ENCODE measurements around the gene PPM1F.

Gene PPM1F

DNA sequence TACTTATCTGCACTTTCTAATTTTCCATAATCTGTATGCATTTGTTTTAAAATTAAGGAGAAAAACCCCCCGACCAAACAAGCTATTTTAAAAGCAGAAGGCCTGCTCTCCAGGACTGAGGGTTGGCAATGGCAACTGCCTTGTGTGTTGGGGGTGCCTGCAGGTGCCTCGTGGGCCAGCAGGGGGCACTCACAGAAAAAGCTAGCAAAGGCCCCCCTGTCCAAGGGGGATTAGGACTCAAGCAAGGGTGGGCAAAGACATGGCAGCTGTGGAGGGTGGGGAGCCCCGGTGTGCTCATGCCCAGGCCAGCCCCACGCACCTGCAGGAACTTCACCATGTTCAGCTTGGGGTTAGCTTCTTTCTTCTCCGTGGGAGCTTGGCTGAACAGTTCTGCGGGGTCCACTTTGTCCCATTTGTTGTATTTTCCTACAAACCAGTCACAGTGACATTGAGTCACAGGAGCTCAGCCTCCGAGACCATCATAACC is 19.7 kb upstream of the PPM1F start:
- TF ChIP-seq FOXP2 (optimal IDR thresholded peaks at IDR 0.05; ENCODE audit: control extremely low read depth, extremely low read length, insufficient read depth), result no peak
- TF ChIP-seq POLR2AphosphoS5 (IDR thresholded peaks at IDR 0.05; ENCODE audit: borderline replicate concordance, low read depth, low read length), result no peak
- no peak for TF ChIP-seq EZH2 (IDR thresholded peaks at IDR 0.05)
- Histone ChIP-seq H3K9me3 (ENCODE audit: low read depth, low read length) (no peaks in the 10 kb centered on the region), H3K27ac (no peak overlapping the region), H3K36me3 (ENCODE audit: insufficient read depth, low read length) (peaks cover 44% of the 10 kb centered on the region), H3K4me3 (no peak overlapping the region), H3K9ac (ENCODE audit: insufficient read length) (no peak overlapping the region)
- DNase-seq (ENCODE audit: low read depth, low spot score), result no peak

- TF ChIP-seq FOXP2 (optimal IDR thresholded peaks at IDR 0.05; ENCODE audit: control extremely low read depth, extremely low read length, insufficient read depth) (no peak), EZH2 (IDR thresholded peaks at IDR 0.05) (no peak), POLR2AphosphoS5 (IDR thresholded peaks at IDR 0.05; ENCODE audit: borderline replicate concordance, low read depth, low read length) (no peak)
- DNase-seq (ENCODE audit: low read depth, low spot score), result no peak
Measured at GRCh38 chr22:21971858-21972275, 19.2 kb upstream of the PPM1F start.

DNA sequence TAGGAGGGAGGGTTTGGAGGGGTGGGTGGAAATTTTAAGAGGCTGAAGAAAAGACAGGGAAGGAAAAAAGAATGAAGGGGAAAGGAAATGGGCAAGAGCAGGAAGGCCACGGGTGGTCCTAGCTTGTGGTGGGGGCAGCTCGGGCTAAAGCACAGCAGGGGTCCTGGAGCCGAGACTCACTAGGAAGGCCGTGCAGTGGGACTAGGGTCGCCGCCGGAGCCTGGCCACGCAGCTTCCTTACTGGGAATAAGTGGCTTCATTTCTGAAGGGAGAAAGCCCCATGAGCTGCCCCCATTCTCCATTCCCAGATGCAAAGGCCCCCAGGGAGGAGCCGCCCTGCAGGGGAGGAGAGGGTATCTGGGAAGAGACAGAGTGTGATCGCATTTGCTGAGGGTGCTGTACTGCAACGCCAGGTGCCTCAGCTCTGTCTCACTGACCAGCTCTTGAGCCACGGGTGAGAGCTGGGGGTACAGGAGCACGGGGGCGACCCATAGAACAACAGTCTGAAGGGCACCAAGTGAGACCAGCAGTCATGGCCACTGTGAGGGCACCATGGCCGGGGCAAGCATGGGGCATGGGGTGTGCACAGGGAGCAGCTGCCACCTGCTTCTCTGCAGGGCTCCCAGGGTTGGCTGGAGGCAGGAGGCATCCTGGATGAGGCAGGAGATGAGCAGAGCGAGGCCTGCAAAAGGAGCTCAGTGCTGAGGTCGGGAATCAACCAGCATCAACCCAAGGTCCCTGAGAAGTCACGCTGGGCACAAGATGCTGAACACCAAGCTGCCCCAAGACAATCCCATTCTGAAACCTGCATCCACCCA is 18.4 kb upstream of the PPM1F start:
- no peak for TF ChIP-seq POLR2AphosphoS5 (IDR thresholded peaks at IDR 0.05; ENCODE audit: borderline replicate concordance, low read depth, low read length)
- TF ChIP-seq EZH2 (IDR thresholded peaks at IDR 0.05), result no peak
- peaks cover 54% of the 10 kb centered on the region for H3K36me3 ChIP-seq (ENCODE audit: insufficient read depth, low read length)
- no peak overlapping the region for H3K27ac ChIP-seq
- no peak overlapping the region for H3K9ac ChIP-seq (ENCODE audit: insufficient read length)
- H3K4me3 ChIP-seq, result no peak overlapping the region
- no peaks in the 10 kb centered on the region for H3K9me3 ChIP-seq (ENCODE audit: low read depth, low read length)
- no peak for DNase-seq (ENCODE audit: low read depth, low spot score)

More at GRCh38 chr22:21971858-21972275, 19.2 kb upstream of the PPM1F start:
- Histone ChIP-seq H3K4me3 (no peak overlapping the region), H3K27ac (no peak overlapping the region), H3K9ac (ENCODE audit: insufficient read length) (no peak overlapping the region), H3K36me3 (ENCODE audit: insufficient read depth, low read length) (peaks cover 48% of the 10 kb centered on the region), H3K9me3 (ENCODE audit: low read depth, low read length) (no peaks in the 10 kb centered on the region)

DNA sequence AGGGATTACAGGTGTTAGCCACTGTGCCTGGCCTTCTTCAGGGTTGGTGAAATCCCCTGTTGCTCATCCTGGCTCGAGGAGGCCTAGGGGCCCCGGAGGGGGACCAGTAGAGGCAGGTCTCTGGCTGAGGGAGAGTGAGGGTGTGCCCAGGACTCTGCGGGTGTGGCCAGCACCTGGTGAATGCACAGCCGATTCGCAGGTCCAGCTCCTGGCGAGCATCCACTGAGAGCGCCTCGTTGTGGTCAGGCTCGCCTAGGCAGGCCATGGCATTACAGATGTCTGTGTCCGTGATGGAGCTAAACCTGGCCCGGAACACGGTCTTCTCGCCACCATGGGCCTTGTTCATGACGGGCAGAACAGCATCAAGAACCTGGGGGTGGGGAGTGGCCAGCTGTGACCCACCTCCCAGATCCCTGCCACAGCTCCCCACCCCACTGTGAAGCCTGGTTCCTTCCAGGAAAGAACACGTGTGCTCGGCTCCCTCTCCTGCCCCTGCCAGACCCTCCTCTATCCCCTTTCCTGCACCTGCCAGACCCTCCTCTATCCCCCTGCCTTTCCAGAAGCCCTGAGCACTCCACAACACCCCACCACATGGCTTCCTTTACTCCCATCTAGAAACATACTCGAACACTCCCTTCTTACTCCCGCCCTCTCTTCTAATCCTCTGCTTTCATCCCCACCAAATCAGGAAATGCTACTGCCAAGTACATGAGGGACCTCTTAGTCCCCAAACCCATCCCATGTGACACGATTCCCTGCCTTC is 17.6 kb upstream of the PPM1F start:
- no peak for DNase-seq (ENCODE audit: low read depth, low spot score)
- Histone ChIP-seq H3K9me3 (ENCODE audit: low read depth, low read length) (no peaks in the 10 kb centered on the region), H3K27ac (no peak overlapping the region), H3K9ac (ENCODE audit: insufficient read length) (no peak overlapping the region), H3K36me3 (ENCODE audit: insufficient read depth, low read length) (peaks cover 55% of the 10 kb centered on the region), H3K4me3 (no peak overlapping the region)
- TF ChIP-seq EZH2 (IDR thresholded peaks at IDR 0.05) (no peak), FOXP2 (optimal IDR thresholded peaks at IDR 0.05; ENCODE audit: control extremely low read depth, extremely low read length, insufficient read depth) (no peak), POLR2AphosphoS5 (IDR thresholded peaks at IDR 0.05; ENCODE audit: borderline replicate concordance, low read depth, low read length) (no peak)

DNA sequence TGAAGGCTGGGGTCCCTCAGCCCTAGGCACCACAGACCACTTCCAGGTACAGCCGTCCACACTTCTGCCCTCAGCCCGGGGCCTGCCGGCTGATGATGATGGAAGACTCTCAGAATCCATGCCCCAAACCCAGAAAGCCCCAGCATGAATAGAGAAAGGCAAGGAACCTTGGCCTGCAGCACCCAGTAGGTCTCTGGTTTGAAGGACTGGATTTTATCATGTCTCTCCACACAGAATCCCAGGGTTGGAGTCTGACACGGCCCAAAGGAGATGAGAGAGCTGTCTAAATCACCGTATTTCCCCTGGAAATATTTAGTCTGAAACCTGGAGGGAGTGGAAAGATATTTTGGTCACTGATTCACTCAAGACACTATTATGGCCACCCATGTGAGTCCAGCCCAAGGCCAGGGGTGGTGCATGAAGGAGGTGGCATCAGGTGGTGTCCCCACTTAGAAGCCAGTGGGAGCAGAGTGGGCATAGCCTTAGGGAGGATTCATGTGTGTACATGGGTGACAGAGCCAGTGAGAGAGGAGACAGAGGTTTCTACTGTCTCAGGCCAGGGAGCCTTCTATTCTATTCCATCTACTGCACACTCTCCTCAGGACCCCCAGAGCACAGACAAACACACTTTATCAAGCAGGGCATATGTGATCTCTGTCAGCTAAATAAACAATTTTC is 15.9 kb upstream of the PPM1F start:
- H3K4me3 ChIP-seq, result no peak overlapping the region
- no peak for DNase-seq (ENCODE audit: low read depth, low spot score)
- no peak for TF ChIP-seq EZH2 (IDR thresholded peaks at IDR 0.05)
- no peak for TF ChIP-seq FOXP2 (optimal IDR thresholded peaks at IDR 0.05; ENCODE audit: control extremely low read depth, extremely low read length, insufficient read depth)
- TF ChIP-seq POLR2AphosphoS5 (IDR thresholded peaks at IDR 0.05; ENCODE audit: borderline replicate concordance, low read depth, low read length), result no peak
- H3K9ac ChIP-seq (ENCODE audit: insufficient read length), result no peak overlapping the region
- H3K27ac ChIP-seq, result no peak overlapping the region
- no peaks in the 10 kb centered on the region for H3K9me3 ChIP-seq (ENCODE audit: low read depth, low read length)
- peaks cover 65% of the 10 kb centered on the region for H3K36me3 ChIP-seq (ENCODE audit: insufficient read depth, low read length)

DNA sequence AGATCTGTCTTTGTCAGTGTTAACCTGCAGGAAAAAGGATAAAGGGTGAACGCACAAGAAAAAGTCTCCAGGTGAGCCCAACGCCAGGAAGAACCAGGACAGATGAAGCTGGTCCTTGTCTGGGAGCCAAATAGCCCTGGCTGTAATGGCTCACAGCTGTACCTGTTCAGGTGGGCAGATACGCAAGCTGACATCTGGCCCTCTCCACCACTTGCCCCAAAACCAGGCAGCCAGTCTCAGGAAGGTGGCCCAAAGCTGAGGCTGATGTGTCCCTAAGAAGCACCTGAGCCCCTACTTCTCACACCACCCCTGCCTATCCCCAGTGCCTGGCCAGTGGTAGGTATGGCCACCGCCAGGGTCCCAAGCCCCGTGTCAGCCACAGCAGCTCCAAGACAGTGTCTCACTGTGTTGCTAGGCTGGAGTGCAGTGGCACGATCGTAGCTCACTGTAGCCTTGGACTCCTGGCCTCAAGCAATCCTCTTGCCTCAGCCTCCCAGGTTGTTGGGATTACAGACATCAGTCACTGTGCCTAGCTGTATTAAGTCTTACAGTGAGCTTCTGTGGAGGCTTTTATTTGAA is 15.1 kb upstream of the PPM1F start:
- no peak overlapping the region for H3K27ac ChIP-seq
- no peak overlapping the region for H3K9ac ChIP-seq (ENCODE audit: insufficient read length)
- H3K36me3 ChIP-seq (ENCODE audit: insufficient read depth, low read length), result peaks cover 63% of the 10 kb centered on the region
- no peaks in the 10 kb centered on the region for H3K9me3 ChIP-seq (ENCODE audit: low read depth, low read length)
- no peak overlapping the region for H3K4me3 ChIP-seq
- no peak for DNase-seq (ENCODE audit: low read depth, low spot score)
- TF ChIP-seq POLR2AphosphoS5 (IDR thresholded peaks at IDR 0.05; ENCODE audit: borderline replicate concordance, low read depth, low read length) (no peak), EZH2 (IDR thresholded peaks at IDR 0.05) (no peak), FOXP2 (optimal IDR thresholded peaks at IDR 0.05; ENCODE audit: control extremely low read depth, extremely low read length, insufficient read depth) (no peak)

- TF ChIP-seq FOXP2 (optimal IDR thresholded peaks at IDR 0.05; ENCODE audit: control extremely low read depth, extremely low read length, insufficient read depth) (no peak), EZH2 (IDR thresholded peaks at IDR 0.05) (no peak), POLR2AphosphoS5 (IDR thresholded peaks at IDR 0.05; ENCODE audit: borderline replicate concordance, low read depth, low read length) (no peak)
- no peak overlapping the region for H3K9ac ChIP-seq (ENCODE audit: insufficient read length)
- H3K4me3 ChIP-seq, result no peak overlapping the region
- no peaks in the 10 kb centered on the region for H3K9me3 ChIP-seq (ENCODE audit: low read depth, low read length)
- peaks cover 61% of the 10 kb centered on the region for H3K36me3 ChIP-seq (ENCODE audit: insufficient read depth, low read length)
- DNase-seq (ENCODE audit: low read depth, low spot score), result no peak
- no peak overlapping the region for H3K27ac ChIP-seq
Measured at GRCh38 chr22:21966643-21967516, 14.2 kb upstream of the PPM1F start.

Data from SK-N-MC (cell line).